Neural cell (in vitro differentiated cells): ENCODE results near the gene INF2.

Experiments used
- EZH2 ChIP-seq: fragments of 200-600, 300-800 bp; shearing (Covaris generic), sonication (generic); IDR thresholded peaks from 2 replicates; pipeline ENCODE4 v1.6.1; 2014; ENCODE audit warnings: antibody characterized with exemption, low read length, borderline replicate concordance, mild to moderate bottlenecking; ENCODE audit not compliant: insufficient read depth, poor library complexity, severe bottlenecking
- TAF1 ChIP-seq: IDR thresholded peaks from 2 replicates; pipeline ENCODE4 v1.6.1; 2012; ENCODE audit warnings: low read depth
- TF ChIP-seq, protein P1 (sequence below): fragments of 450-650 bp; IDR thresholded peaks from 2 replicates; pipeline ENCODE4 v1.5.1; 2014; ENCODE audit warnings: antibody characterized with exemption, mild to moderate bottlenecking, moderate library complexity; ENCODE audit not compliant: poor library complexity, severe bottlenecking
- TF ChIP-seq, protein P2 (sequence below): IDR thresholded peaks from 2 replicates; pipeline ENCODE4 v1.6.1; 2012; ENCODE audit warnings: borderline replicate concordance

DNA sequence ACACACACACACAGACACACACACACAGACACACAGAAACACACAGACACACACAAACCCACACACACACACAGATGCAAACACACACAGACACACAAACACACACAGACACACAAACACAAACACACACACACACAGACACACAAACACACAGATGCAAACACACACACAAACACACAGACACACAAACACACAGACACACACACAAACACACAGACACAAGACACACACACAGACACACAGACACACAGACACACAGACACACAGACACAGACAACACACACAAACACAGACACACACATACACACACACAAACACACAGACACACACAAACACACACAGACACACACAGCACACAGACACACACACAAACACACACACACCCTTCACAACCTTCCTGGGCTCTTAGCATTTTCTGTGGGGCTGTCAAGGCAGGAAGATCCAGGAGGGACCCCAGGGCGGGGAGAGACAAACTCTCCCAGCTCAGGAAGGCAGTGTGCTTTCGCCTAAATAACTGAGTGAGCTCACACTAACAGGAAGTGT is 24.2 kb upstream of the INF2 start:
- TF ChIP-seq, protein P1, sequence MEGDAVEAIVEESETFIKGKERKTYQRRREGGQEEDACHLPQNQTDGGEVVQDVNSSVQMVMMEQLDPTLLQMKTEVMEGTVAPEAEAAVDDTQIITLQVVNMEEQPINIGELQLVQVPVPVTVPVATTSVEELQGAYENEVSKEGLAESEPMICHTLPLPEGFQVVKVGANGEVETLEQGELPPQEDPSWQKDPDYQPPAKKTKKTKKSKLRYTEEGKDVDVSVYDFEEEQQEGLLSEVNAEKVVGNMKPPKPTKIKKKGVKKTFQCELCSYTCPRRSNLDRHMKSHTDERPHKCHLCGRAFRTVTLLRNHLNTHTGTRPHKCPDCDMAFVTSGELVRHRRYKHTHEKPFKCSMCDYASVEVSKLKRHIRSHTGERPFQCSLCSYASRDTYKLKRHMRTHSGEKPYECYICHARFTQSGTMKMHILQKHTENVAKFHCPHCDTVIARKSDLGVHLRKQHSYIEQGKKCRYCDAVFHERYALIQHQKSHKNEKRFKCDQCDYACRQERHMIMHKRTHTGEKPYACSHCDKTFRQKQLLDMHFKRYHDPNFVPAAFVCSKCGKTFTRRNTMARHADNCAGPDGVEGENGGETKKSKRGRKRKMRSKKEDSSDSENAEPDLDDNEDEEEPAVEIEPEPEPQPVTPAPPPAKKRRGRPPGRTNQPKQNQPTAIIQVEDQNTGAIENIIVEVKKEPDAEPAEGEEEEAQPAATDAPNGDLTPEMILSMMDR = no peak
- TF ChIP-seq EZH2 (no peak), TAF1 (no peak)
- TF ChIP-seq, protein P2, sequence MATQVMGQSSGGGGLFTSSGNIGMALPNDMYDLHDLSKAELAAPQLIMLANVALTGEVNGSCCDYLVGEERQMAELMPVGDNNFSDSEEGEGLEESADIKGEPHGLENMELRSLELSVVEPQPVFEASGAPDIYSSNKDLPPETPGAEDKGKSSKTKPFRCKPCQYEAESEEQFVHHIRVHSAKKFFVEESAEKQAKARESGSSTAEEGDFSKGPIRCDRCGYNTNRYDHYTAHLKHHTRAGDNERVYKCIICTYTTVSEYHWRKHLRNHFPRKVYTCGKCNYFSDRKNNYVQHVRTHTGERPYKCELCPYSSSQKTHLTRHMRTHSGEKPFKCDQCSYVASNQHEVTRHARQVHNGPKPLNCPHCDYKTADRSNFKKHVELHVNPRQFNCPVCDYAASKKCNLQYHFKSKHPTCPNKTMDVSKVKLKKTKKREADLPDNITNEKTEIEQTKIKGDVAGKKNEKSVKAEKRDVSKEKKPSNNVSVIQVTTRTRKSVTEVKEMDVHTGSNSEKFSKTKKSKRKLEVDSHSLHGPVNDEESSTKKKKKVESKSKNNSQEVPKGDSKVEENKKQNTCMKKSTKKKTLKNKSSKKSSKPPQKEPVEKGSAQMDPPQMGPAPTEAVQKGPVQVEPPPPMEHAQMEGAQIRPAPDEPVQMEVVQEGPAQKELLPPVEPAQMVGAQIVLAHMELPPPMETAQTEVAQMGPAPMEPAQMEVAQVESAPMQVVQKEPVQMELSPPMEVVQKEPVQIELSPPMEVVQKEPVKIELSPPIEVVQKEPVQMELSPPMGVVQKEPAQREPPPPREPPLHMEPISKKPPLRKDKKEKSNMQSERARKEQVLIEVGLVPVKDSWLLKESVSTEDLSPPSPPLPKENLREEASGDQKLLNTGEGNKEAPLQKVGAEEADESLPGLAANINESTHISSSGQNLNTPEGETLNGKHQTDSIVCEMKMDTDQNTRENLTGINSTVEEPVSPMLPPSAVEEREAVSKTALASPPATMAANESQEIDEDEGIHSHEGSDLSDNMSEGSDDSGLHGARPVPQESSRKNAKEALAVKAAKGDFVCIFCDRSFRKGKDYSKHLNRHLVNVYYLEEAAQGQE = no peak
